GM18498 (cell line): ENCODE results near the gene KRT3.
"Not testable (repeated sequence)": the region's sequence is repeated elsewhere in the genome, so short reads cannot be mapped to it uniquely, and the experiment has no call there.

Experiments
- ATAC-seq: cut with Tn5 transposase; IDR thresholded peaks from one replicate; pipeline ENCODE4 v1.9.1; 2021; ENCODE audit warnings: mild to moderate bottlenecking, moderate library complexity; ENCODE audit not compliant: unreplicated experiment

Gene KRT3

GRCh38 chr12:52799505-52800211 lies 3.7 kb upstream of the KRT3 start:
- no peak for ATAC-seq

GRCh38 chr12:52798671-52799504 lies 3.0 kb upstream of the KRT3 start:
- no peak for ATAC-seq

DNA sequence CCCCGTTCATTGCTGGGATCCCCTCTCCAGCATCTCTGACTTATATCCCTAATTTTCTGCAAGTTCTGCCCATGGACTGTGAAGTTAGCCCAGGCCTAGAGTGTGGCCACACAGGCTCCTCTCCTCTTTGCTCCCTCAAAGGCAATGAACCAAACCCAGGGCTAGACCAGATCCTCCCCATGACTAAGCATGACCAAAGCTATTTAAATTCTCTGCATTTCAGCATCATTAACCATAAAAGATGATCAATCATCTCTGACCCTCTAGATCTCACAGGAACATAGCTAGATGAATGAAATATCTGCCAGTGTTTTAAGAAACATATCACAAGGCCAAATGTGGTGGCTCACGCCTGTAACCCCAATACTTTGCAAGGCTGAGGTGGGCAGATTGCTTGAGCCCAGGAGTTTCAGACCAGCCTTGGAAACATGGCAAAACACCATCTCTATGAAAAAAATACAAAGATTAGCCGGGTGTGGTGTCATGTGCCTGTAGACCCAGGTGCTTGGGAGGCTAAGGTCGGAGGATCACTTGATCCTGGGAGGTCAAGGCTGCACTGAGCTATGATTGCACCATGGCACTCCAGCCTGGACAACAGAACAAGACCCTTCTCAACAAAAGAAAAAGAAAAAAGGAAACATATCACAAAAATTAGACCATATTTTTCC lies 2.2 kb upstream of the KRT3 start:
- ATAC-seq = no peak

GRCh38 chr12:52797529-52797894 lies 1.6 kb upstream of the KRT3 start:
- no peak for ATAC-seq

- no peak for ATAC-seq
Observed at GRCh38 chr12:52796839-52797528, 1.1 kb upstream of the KRT3 start.

- ATAC-seq = no peak
Observed at GRCh38 chr12:52796429-52796794, 495 bp upstream of the KRT3 start.

DNA sequence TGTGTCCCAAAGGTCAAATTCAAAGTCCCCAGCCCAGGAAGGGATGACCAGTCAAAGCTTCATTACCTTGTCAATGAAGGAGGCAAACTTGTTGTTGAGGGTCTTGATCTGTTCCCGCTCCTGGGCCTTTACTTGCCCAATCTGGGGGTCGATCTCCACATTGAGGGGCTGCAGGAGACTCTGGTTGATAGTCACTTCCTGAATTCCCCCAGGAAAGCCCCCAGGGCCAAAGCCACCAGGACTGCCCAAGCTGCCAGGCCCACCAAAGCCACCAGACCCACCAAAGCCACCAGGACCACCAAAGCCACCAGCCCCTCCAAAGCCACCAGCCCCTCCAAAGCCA lies 614 bp downstream of the KRT3 start:
- not testable (repeated sequence) for ATAC-seq

DNA sequence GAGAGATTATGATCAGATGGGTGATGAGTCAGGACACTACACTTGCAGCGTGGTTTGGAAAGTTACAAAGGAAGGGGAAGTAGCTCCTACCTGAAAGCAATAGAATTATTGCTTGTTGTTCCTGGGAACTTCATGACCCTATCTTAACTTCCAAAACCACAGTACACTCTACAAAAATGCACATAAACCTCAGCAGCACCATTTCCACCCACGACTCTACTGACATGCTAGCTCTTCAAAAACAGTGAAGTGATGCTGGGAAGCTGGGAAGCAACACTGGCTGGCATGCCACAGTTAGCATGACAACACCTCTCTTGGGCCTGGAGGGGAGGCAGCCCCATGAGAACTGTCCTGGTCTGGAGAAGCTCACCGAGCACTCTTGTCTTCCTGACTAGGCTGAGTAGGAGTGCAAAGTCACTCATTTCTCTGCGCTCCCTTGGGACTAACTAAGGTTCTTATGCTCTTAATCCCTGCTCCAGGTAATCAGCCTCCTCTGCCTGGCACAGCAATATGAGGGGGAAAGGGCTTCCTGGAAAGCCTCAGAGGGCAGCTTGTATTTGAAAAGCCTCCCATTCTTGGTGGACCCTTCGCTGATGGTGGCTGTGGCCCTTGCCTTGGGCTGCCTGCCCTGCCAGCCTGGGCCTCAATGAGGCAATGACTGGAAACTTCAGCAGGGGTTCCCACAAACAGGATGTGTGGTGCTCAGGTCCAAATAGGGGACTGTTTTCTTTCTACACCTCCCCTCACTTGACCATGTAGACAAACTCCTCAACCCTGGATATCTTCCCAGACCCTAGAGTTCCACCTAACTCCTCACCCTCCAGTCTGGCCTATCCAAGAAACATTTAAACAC lies 1.2 kb downstream of the KRT3 start:
- no peak for ATAC-seq

DNA sequence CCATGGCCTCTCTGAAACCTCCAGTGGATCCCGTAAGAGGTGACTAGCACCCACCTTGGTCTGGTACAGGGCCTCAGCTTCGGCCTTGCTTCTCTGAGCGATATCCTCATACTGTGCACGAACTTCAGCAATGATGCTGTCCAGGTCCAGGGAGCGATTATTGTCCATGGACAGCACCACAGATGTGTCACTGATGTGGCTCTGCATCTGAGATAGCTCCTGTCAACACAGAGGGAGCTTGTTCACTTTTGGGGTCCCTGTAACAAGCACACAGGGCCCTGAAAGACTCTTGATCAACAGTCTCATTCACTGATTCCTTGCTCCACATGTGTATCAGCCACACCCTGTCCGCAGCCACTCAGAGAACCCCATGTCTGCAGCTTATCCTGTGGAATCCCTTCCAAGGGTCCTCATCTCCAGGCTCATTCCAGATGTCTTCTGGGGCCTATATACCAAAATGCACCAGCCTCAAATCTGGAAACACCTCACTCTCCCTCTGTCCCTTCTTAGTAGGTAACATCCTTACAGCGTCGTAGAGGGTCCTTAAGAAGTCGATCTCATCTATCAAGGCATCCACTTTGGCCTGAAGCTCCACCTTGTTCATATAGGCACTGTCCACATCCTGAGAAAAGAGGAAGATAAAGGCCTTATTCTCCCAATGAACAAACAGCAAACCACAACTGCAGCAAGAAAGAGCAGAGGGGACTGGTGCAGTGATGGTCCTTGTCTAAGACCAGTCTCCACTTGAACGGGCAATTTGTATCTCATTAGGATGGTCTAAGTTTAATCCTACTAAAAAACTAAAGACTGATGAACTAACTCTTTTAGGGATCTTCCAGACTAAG lies 3.5 kb downstream of the KRT3 start:
- ATAC-seq = no peak

DNA sequence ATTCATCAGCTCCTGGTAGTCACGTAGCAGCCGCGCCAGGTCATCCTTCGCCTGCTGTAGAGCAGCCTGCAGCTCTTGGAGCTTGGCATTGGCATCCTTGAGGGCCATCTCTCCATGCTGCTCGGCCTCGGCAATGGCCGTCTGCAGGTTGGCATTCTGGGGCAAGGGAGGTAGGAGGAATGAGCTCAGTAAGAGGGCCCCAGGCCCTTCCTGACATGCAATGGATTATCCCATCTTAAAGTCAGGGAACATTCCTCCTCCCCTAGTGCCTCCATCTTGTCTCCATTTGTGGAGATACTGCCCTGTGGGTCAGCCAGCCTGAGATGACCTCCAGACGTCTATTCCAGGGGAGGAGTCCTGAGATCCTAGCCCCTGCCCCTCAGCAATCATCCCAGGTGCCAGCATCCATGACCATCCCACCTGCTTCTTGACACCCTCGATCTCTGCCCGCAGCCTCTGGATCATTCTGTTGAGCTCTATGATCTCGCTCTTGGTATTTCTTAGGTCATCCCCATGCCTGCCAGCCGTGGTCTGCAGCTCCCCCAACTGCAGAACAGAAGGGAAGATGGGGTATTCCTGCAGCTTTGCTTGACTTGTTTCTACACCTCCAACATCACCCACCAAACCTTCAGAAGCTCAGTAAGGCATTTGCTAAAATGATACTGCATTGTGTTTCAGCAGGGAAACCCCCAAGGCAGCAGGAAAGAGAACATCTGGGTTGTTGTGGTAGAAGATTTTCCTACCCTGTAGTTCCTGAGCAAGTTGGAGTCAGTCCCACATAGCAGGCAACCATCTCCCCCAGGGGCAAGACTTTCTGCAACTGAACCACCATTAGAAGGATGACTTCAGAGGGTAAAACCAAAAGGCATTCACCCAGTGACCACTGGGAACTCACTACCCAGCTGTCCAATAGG lies 4.4 kb downstream of the KRT3 start:
- ATAC-seq = no peak

GRCh38 chr12:52790427-52791270 lies 5.3 kb downstream of the KRT3 start:
- ATAC-seq = no peak

GRCh38 chr12:52789637-52790426 lies 6.1 kb downstream of the KRT3 start:
- no peak for ATAC-seq

GRCh38 chr12:52788876-52789636 lies 6.9 kb downstream of the KRT3 start:
- no peak for ATAC-seq

GRCh38 chr12:52788192-52788875 lies 7.6 kb downstream of the KRT3 start:
- no peak for ATAC-seq

DNA sequence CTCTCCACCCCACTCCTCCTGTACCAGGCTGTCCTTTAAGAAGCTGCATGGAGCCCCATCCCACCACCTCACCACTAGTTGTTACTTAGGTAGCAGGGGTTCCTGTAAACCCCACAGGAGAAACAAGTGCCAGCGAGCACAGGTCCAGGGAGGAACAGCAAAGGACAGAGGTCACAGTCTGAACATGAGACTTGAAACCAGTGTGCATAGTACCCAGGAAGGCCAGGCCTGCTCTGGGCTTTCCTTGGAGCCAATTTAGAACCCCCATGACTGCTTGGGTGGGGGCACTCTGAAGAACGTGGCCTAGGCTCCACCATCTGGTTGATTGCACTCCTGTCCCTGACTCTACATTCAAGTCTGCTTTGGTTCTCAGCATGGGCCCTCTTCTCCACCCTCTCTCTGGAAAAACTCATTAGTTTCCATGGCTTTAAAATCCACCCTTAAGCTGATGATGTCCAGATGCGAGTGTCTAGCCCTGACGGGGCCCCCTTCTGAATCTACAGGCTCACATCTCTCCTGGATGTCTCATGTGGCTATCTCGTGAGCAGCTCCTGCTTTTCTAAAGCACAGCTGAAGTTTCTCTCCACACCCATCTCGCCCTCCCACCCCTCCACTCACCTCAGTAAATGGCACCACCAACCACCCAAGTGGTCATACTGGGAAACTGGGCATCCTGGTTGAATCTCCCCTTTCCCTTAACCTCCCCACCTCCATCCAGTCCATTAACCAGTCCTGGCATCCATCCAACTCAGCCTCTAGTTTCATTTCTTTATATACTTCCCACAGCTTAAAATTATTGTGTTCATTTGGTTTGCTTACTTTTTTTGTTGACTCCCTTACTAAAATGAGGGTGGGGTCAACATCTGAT lies 8.4 kb downstream of the KRT3 start:
- no peak for ATAC-seq
